ENCODE data around the gene PLA2G4B.

Gene PLA2G4B

DNA sequence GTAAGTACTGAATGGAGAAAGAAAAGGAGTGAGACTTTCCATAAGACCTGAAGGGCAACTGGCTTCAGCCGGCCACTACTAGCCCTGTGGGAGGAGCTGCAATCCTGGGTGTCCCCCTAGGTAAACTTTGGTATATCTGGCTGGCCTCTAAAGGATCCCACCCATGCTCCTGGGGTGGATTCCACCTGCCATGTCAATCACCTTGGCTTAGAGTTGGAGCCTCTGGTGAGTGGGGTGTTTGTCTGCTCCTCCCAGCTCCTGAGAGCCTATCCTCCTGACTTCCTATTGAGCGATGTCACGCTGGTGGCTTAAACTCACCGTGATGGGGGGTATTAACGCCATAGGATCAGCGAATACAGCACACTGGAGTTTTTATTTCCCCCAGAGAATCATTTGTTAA is 52.6 kb downstream of the PLA2G4B start:
- no peak for DNase-seq

DNA sequence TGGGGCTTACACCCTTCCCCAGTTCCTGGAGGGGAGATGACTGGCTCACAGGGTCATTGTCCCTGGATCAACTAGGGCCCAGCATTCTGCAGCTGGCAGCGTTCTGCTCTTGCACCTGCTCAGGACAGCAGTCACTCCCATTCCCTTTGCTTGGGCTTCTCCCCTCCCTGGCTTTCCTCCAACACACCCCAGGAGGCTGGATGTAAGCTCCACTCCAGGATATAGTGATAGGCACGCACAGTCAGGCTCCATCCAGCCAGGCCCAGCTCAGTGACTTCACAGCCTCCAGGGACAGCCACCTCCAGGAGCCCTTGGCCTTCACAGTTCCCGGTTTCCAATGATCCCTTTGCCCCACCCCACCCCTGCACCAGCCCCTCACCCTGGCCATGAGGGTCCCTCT is 53.3 kb downstream of the PLA2G4B start:
- no peak for DNase-seq

- DNase-seq = no peak
These were observed 54.2 kb downstream of the PLA2G4B start for GRCh38 chr15:41892621-41893421.

DNA sequence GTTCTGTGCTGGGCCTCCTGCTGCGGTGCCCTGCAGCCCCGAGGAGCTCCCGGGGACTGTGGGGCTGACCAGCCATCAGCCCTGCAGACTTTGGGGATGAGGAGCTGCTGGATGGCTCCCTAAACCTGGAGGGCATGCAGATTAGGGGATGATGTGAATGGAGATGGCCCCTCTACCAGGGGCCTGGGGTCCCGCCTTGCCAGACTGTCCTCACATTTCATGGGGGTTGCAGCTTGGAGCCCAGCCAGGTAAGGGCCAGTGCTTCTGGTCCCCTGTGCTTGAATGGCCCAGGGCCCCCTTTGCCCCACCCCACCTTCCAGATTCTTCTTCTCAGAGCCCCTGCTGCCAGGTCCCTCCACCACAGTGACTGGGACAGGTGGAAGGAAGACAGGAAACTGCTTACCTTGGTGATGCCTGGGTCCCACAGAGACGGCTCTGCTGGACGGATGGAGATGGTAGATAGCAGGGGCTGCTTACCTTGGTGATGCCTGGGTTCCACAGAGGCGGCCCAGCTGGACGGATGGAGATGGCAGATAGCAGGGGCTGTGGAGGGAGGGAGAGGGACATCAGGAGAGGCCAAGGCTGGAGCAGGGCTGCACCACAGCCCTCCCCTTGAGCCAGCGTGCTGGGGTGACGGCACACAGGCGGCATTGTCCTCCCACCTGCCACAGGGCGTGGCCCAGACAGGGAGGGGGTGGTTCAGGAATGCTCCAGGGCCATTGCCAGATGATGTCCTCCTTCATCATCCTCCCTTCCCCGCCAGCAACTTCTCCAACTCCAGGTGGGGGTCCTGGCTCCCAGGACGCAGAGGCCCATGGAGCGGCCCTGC is 55.0 kb downstream of the PLA2G4B start, which contains the start of gene SPTBN5:
SPTBN5 (minus strand) TSS at position 632 of the 829 bp plus-strand sequence; CDS start at position 76, 556 bp downstream.
- DNase-seq = no peak

DNA sequence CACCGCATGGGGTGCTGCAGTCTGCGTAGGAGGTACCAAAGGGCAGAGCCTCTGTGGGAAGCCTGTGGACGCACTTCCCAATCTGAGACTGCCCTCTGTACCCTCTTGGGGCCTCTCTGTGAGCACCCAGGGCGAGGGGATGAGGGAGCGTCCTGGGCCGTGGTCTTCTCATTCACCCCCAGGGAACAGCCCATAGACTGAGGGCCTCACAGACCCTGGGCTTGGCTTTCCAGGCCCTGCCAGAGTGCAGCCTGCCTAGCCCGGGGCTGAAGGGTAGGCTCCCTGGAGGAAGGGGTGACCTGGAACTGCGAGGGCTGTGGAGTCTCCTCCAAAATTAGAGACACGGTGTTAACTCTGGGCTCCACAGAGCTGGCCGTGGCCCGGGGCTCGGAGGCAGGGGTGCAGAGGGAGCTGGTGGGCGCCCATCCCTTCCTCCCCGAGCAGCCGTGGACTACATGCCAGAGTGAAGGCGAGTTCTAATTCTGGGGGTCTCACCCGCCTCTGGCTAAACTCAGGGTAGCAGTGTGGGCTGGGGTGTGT is 55.7 kb downstream of the PLA2G4B start:
- no peak for DNase-seq

- no peak for DNase-seq
These were observed 56.3 kb downstream of the PLA2G4B start for GRCh38 chr15:41894791-41895463.

- no peak for DNase-seq
These were observed 56.8 kb downstream of the PLA2G4B start for GRCh38 chr15:41895491-41895890.

DNA sequence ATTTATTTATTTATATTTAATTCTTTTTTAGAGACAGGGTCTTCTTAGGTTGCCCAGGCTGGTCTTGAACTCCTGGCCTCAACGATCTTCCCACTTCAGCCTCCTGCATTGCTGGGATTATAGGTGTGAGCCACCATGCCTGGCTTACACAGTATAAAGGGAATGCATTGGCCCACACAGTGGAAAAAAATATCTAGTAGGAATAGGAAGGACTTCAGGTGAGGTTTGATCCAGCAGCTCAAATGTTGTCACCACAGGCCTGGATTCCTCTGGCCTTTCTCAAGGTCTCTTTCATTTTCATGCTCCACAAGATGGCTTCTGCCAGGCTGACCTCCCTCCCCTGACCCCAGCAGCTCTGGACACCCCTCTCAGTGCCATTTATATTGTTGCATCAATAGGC is 57.3 kb downstream of the PLA2G4B start:
- no peak for DNase-seq

GRCh38 chr15:41896566-41896965 is 57.9 kb downstream of the PLA2G4B start:
- no peak for DNase-seq

DNA sequence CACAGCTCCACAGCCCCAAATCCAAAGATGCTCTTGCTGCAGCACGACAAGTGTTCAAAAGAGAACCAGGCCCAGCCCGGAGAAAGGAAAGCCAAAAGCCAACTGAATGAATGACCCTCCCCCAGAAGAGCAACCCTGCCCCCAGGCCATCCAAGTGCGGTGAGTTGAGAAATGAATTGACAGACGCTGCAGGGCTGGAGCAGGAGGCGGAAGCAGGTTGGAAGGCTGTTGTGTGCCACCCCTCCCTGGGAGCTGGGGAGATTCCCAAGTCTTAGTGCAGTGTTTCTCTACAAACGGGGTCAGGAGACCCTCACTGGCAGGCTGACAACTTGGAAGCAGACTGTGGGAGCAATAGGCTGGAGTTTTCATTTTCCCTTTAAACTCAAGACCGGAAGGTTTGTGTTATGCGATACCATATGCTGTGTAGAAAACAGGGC is 58.7 kb downstream of the PLA2G4B start:
- no peak for DNase-seq
